ENCODE data around the gene SCUBE1.

DNA sequence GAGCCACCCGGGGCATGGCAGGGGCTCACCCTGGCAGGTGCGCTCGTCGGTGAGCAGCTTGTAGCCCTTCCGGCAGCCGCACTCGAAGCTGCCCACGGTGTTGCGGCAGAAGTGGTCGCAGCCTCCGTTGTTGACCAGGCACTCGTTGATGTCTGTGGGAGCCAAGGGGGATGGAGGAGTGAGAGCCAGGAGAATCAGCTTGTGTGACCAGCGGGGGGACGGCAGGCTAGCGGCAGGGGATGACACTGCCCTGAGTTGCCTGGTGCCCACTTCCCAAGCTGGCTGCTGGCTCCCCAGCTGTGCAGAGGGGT lies 111.5 kb downstream of the SCUBE1 start:
- TF ChIP-seq, protein P1, sequence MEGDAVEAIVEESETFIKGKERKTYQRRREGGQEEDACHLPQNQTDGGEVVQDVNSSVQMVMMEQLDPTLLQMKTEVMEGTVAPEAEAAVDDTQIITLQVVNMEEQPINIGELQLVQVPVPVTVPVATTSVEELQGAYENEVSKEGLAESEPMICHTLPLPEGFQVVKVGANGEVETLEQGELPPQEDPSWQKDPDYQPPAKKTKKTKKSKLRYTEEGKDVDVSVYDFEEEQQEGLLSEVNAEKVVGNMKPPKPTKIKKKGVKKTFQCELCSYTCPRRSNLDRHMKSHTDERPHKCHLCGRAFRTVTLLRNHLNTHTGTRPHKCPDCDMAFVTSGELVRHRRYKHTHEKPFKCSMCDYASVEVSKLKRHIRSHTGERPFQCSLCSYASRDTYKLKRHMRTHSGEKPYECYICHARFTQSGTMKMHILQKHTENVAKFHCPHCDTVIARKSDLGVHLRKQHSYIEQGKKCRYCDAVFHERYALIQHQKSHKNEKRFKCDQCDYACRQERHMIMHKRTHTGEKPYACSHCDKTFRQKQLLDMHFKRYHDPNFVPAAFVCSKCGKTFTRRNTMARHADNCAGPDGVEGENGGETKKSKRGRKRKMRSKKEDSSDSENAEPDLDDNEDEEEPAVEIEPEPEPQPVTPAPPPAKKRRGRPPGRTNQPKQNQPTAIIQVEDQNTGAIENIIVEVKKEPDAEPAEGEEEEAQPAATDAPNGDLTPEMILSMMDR (IDR thresholded peaks at IDR 0.05): no peak
- TF ChIP-seq POLR2A (IDR thresholded peaks at IDR 0.05): no peak
- TF ChIP-seq EP300 (IDR thresholded peaks at IDR 0.05): no peak
